Anterior cingulate cortex (tissue), 58 donors: ENCODE data around the gene BICDL2.

Experiments
- DNase-seq, 58 donors: peaks; one replicate each; lab custom pipeline; 2025; lab: John Stamatoyannopoulos, UW

BICDL2 gene

GRCh38 chr16:3026609-3027488 lies 9.9 kb downstream of the BICDL2 start:
- DNase-seq = no peak

- no peak for DNase-seq
These were observed 10.8 kb downstream of the BICDL2 start for GRCh38 chr16:3026003-3026378.

- DNase-seq = no peak
These were observed 11.4 kb downstream of the BICDL2 start for GRCh38 chr16:3025032-3026002.

GRCh38 chr16:3023669-3024478 lies 12.9 kb downstream of the BICDL2 start, which contains the start of the genes HCFC1R1 and THOC6:
HCFC1R1 (minus strand) TSS chr16:3023942; CDS start chr16:3023941, 1 bp downstream.
THOC6 (plus strand) TSS chr16:3024035; CDS start chr16:3024327, 292 bp downstream.
- peak; percentile 82 to 99 (median 94) for DNase-seq

GRCh38 chr16:3023415-3023668 lies 13.4 kb downstream of the BICDL2 start:
- DNase-seq = peak in 38 of 58 donors; percentile 22 to 77 (median 58)

- DNase-seq = peak in 1 of 58 donors; percentile 24
These were observed 13.9 kb downstream of the BICDL2 start for GRCh38 chr16:3022684-3023414.

GRCh38 chr16:3022208-3022683 lies 14.5 kb downstream of the BICDL2 start:
- peak in 49 of 58 donors; percentile 6 to 82 (median 39) for DNase-seq

- peak in 17 of 58 donors; percentile 14 to 57 (median 25) for DNase-seq
These were observed 15.1 kb downstream of the BICDL2 start for GRCh38 chr16:3021449-3022207.

- peak in 18 of 58 donors; percentile 12 to 86 (median 37) for DNase-seq
These were observed 15.9 kb downstream of the BICDL2 start for GRCh38 chr16:3020604-3021448.

- peak in 32 of 58 donors; percentile 6 to 59 (median 26) for DNase-seq
These were observed 16.5 kb downstream of the BICDL2 start, which contains the start of gene TNFRSF12A for GRCh38 chr16:3020247-3020603. TNFRSF12A (plus strand) TSS chr16:3020368; CDS start chr16:3020398, 30 bp downstream.

- DNase-seq = no peak
These were observed 17.0 kb downstream of the BICDL2 start for GRCh38 chr16:3019594-3020246.

GRCh38 chr16:3017794-3018506 lies 18.8 kb downstream of the BICDL2 start, which contains the start of gene CLDN6:
CLDN6 (minus strand) TSS chr16:3018183; CDS start chr16:3016021, 2,162 bp downstream.
- peak in 1 of 58 donors; percentile 16 for DNase-seq

GRCh38 chr16:3017344-3017743 lies 19.4 kb downstream of the BICDL2 start:
- no peak for DNase-seq

GRCh38 chr16:3015865-3016521 lies 20.8 kb downstream of the BICDL2 start:
- no peak for DNase-seq

- no peak for DNase-seq
These were observed 21.8 kb downstream of the BICDL2 start for GRCh38 chr16:3014971-3015370.
